Esophagus muscularis mucosa (tissue), 4 donors: Measurements from ENCODE around the gene RARRES1. TPM values are rescaled to one million over a fixed set of nuclear protein-coding genes. Genes with fewer than 3 reads are reported as not detected.

Experiments used
- DNase-seq: peaks from one replicate; pipeline ENCODE4 v3.0.0-alpha.2; 2017; ENCODE audit errors: extremely low spot score
- H3K27ac ChIP-seq, 4 donors: fragments of 200-600 bp; sonication (generic); replicated peaks in 1 of 4; 1 replicate in 3 of 4; 2 replicates in 1 of 4; pipeline ENCODE4 v1.5.1; 2016 to 2019; ENCODE audit warnings: mild to moderate bottlenecking in 1 of 4
- H3K27me3 ChIP-seq, 4 donors: fragments of 200-600 bp; sonication (generic); one replicate each; pipeline versions ENCODE4 v1.5.1 to v1.6.0; 2016 to 2019
- H3K36me3 ChIP-seq, 4 donors: fragments of 200-600 bp; sonication (generic); one replicate each; pipeline ENCODE4 v1.5.1; 2016 to 2019
- H3K4me1 ChIP-seq, 4 donors: fragments of 200-600 bp; sonication (generic); one replicate each; pipeline ENCODE4 v1.5.1; 2016 to 2019
- H3K4me3 ChIP-seq, 4 donors: fragments of 200-600 bp; sonication (generic); 1 replicate in 2 of 4; 2 replicates in 2 of 4; pipeline ENCODE4 v1.5.1; 2016 to 2019; ENCODE audit warnings: mild to moderate bottlenecking in 4 of 4, moderate library complexity in 1 of 4
- H3K9me3 ChIP-seq, 4 donors: fragments of 200-600 bp; sonication (generic); 1 replicate in 3 of 4; 2 replicates in 1 of 4; pipeline ENCODE4 v1.5.1; 2016 to 2019
- EP300 ChIP-seq: sonication (generic); formaldehyde crosslinking; IDR thresholded peaks from one replicate; pipeline ENCODE4 v1.6.1; 2017; ENCODE audit warnings: antibody characterized with exemption
- POLR2A ChIP-seq: fragments of 450-650 bp; IDR thresholded peaks from one replicate; pipeline ENCODE4 v1.6.1; 2017; ENCODE audit warnings: antibody characterized with exemption, moderate library complexity, mild to moderate bottlenecking, low read depth
- POLR2AphosphoS5 ChIP-seq, 2 donors: sonication (generic); formaldehyde crosslinking; IDR thresholded peaks; one replicate each; pipeline ENCODE4 v1.6.1; 2017; ENCODE audit warnings: antibody characterized with exemption in 2 of 2
- WGBS: methylation state at CpG from one replicate; pipeline ENCODE4 v1.1.5; 2018; 5-methylcytosine and 5-hydroxymethylcytosine counted together
- intact Hi-C: fragments of 100-400 bp; cut with DNase I; formaldehyde crosslinking; loops from one replicate; pipeline ENCODE4 v1.15.1; 2023
- small RNA-seq, 3 donors: library from RNA; depleted of rRNA; stranded (forward); fragments of <200 nt; gene quantifications; one replicate each; pipeline ENCODE3, GENCODE V24; 2016
- total RNA-seq, 4 donors: library from RNA; depleted of rRNA; stranded (reverse); fragments of >200 nt; gene quantifications; one replicate each; pipeline versions ENCODE4 v1.1.0 to v1.2.1, GENCODE V29; 2016
- TF ChIP-seq, protein P1 (sequence below), 3 experiments: fragments of 200-600 bp in 2 of 3; fragments of 450-650 bp in 1 of 3; sonication (generic) in 2 of 3; IDR thresholded peaks; one replicate each; pipeline ENCODE4 v1.5.1; 2017 to 2019; ENCODE audit warnings: antibody characterized with exemption in 3 of 3, mild to moderate bottlenecking in 2 of 3, moderate library complexity in 1 of 3

Gene RARRES1
- total RNA-seq, 4 donors from 2014 or later, result 6.6 to 93.0 (median 29.8) TPM

DNA sequence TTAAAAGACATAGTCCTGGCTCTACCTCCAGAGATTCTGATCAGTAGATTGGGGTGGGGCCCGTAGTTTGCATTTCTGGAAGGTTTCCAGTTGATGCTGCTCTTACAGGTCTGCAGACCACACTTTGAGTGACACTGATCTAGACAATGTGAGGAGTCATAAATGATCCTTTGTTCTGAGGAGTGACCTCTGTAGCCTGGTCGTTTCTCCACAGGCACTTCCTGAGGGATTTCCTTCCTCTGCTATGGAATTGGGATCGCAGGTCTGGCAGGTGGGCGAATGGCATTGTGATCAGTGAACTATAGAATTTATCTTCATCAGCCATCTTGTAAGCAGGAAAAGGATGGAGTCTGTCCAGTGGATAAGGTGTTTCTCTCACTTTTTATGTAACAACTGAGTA is 82.5 kb downstream of the RARRES1 start:
- Histone ChIP-seq H3K4me1 (peaks cover 18 to 26% (median 22%) of the 10 kb centered on the region in 4 donors), H3K27me3 (no peaks in the 10 kb centered on the region), H3K4me3 (no peak overlapping the region), H3K27ac (no peak overlapping the region), H3K36me3 (peaks cover 27 to 82% (median 60%) of the 10 kb centered on the region in 4 donors), H3K9me3 (no peaks in the 10 kb centered on the region)
- intact Hi-C loops, result no loop called here
- whole genome bisulfite sequencing, result 86% methylated on average over 4 of the region's 4 CpGs
- TF ChIP-seq EP300 (no peak), POLR2AphosphoS5 (IDR thresholded peaks at IDR 0.05) (no peak), POLR2A (no peak)
- TF ChIP-seq, protein P1, sequence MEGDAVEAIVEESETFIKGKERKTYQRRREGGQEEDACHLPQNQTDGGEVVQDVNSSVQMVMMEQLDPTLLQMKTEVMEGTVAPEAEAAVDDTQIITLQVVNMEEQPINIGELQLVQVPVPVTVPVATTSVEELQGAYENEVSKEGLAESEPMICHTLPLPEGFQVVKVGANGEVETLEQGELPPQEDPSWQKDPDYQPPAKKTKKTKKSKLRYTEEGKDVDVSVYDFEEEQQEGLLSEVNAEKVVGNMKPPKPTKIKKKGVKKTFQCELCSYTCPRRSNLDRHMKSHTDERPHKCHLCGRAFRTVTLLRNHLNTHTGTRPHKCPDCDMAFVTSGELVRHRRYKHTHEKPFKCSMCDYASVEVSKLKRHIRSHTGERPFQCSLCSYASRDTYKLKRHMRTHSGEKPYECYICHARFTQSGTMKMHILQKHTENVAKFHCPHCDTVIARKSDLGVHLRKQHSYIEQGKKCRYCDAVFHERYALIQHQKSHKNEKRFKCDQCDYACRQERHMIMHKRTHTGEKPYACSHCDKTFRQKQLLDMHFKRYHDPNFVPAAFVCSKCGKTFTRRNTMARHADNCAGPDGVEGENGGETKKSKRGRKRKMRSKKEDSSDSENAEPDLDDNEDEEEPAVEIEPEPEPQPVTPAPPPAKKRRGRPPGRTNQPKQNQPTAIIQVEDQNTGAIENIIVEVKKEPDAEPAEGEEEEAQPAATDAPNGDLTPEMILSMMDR (IDR thresholded peaks at IDR 0.05), result no peak
- no peak for DNase-seq

Small RNAs within 50 kb of the gene (small RNA-seq; reads per million reads assigned to genes)
- 0 reads per million in 3 donors for gene AC080013.6

Other genes starting within 250 kb of the RARRES1 start
- gene MLF1, start 161.3 kb downstream of the RARRES1 start, total RNA-seq, result 10 to 100 TPM in 2 of 4 donors, 1 to 10 TPM in 2; 7.6 to 15.2 (median 9.9) TPM
- gene GFM1, start 87.9 kb downstream of the RARRES1 start, total RNA-seq, result 10 to 100 TPM; 36.4 to 46.6 (median 39.0) TPM
- 1 to 10 TPM; 7.2 to 9.2 (median 7.9) TPM for gene LXN, start 59.8 kb downstream of the RARRES1 start, total RNA-seq
- gene MFSD1, start 69.6 kb upstream of the RARRES1 start, total RNA-seq, result 10 to 100 TPM; 45.7 to 74.9 (median 50.3) TPM